Neural cell (in vitro differentiated cells): ENCODE data around the gene CAMK2A.

ENCODE experiments used
- EZH2 ChIP-seq: fragments of 200-600, 300-800 bp; shearing (Covaris generic), sonication (generic); IDR thresholded peaks from 2 replicates; pipeline ENCODE4 v1.6.1; 2014; ENCODE audit warnings: antibody characterized with exemption, low read length, borderline replicate concordance, mild to moderate bottlenecking; ENCODE audit not compliant: insufficient read depth, poor library complexity, severe bottlenecking
- SMC3 ChIP-seq: fragments of 450-650 bp; conservative IDR thresholded peaks from 2 replicates; pipeline ENCODE4 v1.6.1; 2014; ENCODE audit warnings: antibody characterized with exemption, mild to moderate bottlenecking, moderate library complexity; ENCODE audit not compliant: poor library complexity
- TF ChIP-seq, protein P1 (sequence below): fragments of 450-650 bp; IDR thresholded peaks from 2 replicates; pipeline ENCODE4 v1.5.1; 2014; ENCODE audit warnings: antibody characterized with exemption, mild to moderate bottlenecking, moderate library complexity; ENCODE audit not compliant: poor library complexity, severe bottlenecking

DNA sequence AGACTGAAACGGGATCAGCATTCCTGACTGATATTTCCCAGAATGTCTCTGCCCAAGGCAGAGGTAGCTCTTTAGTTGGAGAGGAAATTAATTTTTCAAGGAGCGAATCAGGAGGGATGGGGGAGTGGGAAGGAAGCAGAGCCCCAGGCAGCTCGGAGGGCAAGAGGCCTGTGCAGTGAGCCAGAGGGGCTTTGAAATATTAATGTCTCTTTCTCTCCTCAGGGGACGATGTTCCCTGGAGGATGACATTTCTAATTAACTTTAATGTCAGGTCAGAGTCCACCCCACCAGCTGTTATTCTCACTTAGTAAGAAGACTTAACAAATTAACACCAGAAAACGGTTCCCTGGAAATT lies 54.1 kb downstream of the CAMK2A start:
- no peak for TF ChIP-seq EZH2
- TF ChIP-seq, protein P1, sequence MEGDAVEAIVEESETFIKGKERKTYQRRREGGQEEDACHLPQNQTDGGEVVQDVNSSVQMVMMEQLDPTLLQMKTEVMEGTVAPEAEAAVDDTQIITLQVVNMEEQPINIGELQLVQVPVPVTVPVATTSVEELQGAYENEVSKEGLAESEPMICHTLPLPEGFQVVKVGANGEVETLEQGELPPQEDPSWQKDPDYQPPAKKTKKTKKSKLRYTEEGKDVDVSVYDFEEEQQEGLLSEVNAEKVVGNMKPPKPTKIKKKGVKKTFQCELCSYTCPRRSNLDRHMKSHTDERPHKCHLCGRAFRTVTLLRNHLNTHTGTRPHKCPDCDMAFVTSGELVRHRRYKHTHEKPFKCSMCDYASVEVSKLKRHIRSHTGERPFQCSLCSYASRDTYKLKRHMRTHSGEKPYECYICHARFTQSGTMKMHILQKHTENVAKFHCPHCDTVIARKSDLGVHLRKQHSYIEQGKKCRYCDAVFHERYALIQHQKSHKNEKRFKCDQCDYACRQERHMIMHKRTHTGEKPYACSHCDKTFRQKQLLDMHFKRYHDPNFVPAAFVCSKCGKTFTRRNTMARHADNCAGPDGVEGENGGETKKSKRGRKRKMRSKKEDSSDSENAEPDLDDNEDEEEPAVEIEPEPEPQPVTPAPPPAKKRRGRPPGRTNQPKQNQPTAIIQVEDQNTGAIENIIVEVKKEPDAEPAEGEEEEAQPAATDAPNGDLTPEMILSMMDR, result no peak
- no peak for TF ChIP-seq SMC3
